Osteoblast (primary cell): ENCODE measurements around the gene SLC9A3. TPM values are rescaled to one million over a fixed set of nuclear protein-coding genes. Genes with fewer than 3 reads are reported as not detected.
A peak's percentile ranks its signal among the peaks of the same experiment; 100 is the strongest.

Experiments
- DNase-seq: peaks from one replicate; pipeline ENCODE4 v3.0.0; 2011; ENCODE audit warnings: low spot score, mixed read lengths; ENCODE audit not compliant: insufficient read length; ENCODE audit errors: missing footprints
- H2AFZ ChIP-seq: 2 replicates; pipeline ENCODE4 v1.6.0; 2011; ENCODE audit warnings: mild to moderate bottlenecking, low read length
- H3K27ac ChIP-seq: 2 replicates; pipeline ENCODE4 v1.5.1; 2011; ENCODE audit warnings: mild to moderate bottlenecking, low read depth, low read length, moderate library complexity
- H3K27me3 ChIP-seq: 2 replicates; pipeline ENCODE4 v1.6.0; 2012; ENCODE audit warnings: mild to moderate bottlenecking, control low read depth, inconsistent platforms, low read length, moderate library complexity; ENCODE audit not compliant: insufficient read depth
- H3K36me3 ChIP-seq: 2 replicates; pipeline ENCODE4 v1.5.1; 2011; ENCODE audit warnings: mild to moderate bottlenecking, low read length, control low read depth, moderate library complexity; ENCODE audit not compliant: insufficient read depth
- H3K4me1 ChIP-seq: 2 replicates; pipeline ENCODE4 v1.5.1; 2011; ENCODE audit warnings: mild to moderate bottlenecking, low read length, control low read depth, moderate library complexity; ENCODE audit not compliant: insufficient read depth
- H3K4me2 ChIP-seq: 2 replicates; pipeline ENCODE4 v1.6.0; 2011; ENCODE audit warnings: mild to moderate bottlenecking, low read length; ENCODE audit not compliant: insufficient read depth
- H3K4me3 ChIP-seq: fragments of 200-600 bp; sonication (generic); 3 replicates; pipeline ENCODE4 v1.5.1; 2012; ENCODE audit warnings: mild to moderate bottlenecking, low read length, inconsistent platforms; ENCODE audit not compliant: insufficient read depth
- H3K79me2 ChIP-seq: 2 replicates; pipeline ENCODE4 v1.6.0; 2012; ENCODE audit warnings: mild to moderate bottlenecking, low read length, control low read depth, inconsistent platforms; ENCODE audit not compliant: insufficient read depth
- H3K9me3 ChIP-seq: 2 replicates; pipeline ENCODE4 v1.5.1; 2011; ENCODE audit warnings: low read depth, low read length, control low read depth
- H4K20me1 ChIP-seq: 2 replicates; pipeline ENCODE4 v1.6.0; 2012; ENCODE audit warnings: mild to moderate bottlenecking, low read length, control low read depth; ENCODE audit not compliant: insufficient read depth
- total RNA-seq: library from RNA; depleted of rRNA; stranded (reverse); fragments of >200 nt; gene quantifications from 2 replicates; pipeline ENCODE4 v1.2.3, GENCODE V29; 2012
- TF ChIP-seq, protein P1 (sequence below): IDR thresholded peaks from 2 replicates; pipeline ENCODE4 v1.5.1; 2011; ENCODE audit warnings: mild to moderate bottlenecking, low read depth, low read length, moderate library complexity; ENCODE audit errors: extremely low read depth

Gene SLC9A3
- total RNA-seq, 1 donor: 1.4 TPM

DNA sequence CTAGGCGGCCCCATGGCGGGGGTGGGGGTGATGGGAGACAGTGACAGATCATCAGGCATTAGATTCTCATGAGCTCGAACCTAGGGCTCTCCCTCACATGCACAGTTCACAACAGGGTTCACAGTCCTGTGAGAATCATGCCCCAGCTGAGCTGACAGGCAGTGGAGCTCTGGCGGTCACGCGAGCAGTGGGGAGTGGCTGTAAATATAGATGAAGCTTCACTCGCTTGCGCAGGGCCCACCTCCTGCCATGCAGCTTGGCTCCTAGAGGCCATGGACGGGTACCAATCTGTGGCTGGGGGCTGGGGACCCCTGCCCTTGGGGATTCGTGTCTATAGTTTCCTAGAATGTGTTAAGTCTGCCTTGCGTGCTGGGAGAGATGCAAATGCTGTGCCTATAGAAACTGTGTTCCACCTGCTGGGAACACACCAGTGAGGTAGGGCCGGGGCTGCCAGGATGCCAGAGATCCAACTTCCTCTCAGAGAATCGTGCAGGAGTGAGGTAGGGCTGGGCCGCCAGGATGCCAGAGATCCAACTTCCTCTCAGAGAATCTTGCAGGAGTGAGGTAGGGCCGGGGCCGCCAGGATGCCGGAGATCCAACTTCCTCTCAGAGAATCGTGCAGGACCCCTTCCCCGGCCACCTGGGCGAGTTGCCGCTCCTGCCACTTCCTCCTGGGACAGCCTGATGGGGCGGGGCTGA, 95.3 kb downstream of the SLC9A3 start:
- Histone ChIP-seq H3K9me3 (no peaks in the 10 kb centered on the region), H4K20me1 (no peaks in the 10 kb centered on the region), H3K4me1 (peaks cover 18% of the 10 kb centered on the region), H3K4me3 (no peak overlapping the region), H3K27me3 (no peaks in the 10 kb centered on the region), H3K27ac (peak overlapping the region; percentile 79), H2AFZ (no peak overlapping the region), H3K36me3 (peaks cover 78% of the 10 kb centered on the region), H3K79me2 (peaks cover 6% of the 10 kb centered on the region), H3K4me2 (no peak overlapping the region)
- peak; percentile 70 for DNase-seq
- TF ChIP-seq, protein P1, sequence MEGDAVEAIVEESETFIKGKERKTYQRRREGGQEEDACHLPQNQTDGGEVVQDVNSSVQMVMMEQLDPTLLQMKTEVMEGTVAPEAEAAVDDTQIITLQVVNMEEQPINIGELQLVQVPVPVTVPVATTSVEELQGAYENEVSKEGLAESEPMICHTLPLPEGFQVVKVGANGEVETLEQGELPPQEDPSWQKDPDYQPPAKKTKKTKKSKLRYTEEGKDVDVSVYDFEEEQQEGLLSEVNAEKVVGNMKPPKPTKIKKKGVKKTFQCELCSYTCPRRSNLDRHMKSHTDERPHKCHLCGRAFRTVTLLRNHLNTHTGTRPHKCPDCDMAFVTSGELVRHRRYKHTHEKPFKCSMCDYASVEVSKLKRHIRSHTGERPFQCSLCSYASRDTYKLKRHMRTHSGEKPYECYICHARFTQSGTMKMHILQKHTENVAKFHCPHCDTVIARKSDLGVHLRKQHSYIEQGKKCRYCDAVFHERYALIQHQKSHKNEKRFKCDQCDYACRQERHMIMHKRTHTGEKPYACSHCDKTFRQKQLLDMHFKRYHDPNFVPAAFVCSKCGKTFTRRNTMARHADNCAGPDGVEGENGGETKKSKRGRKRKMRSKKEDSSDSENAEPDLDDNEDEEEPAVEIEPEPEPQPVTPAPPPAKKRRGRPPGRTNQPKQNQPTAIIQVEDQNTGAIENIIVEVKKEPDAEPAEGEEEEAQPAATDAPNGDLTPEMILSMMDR: no peak

DNA sequence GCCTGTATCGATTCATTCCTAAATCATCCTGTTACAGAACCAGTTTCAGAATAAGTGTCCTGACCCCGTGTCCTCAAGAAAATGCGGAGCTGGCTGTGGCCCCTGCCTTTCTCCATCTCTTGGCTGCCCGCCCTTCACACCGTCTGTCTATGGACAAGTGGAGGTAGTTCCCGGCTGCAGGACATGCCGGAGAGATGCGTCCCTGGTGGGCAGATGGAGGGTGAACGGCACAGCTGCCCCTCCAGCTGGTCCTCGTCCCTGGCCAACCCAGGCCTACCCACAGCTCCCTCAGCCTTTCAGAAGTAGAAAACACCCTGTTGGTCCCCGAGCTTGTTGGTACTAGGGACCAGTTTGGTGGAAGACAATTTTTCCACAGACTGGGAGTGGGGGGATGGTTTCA, 96.0 kb downstream of the SLC9A3 start:
- Histone ChIP-seq H3K27me3 (no peaks in the 10 kb centered on the region), H3K36me3 (peaks cover 82% of the 10 kb centered on the region), H3K4me2 (no peak overlapping the region), H3K27ac (no peak overlapping the region), H3K9me3 (no peaks in the 10 kb centered on the region), H3K4me3 (no peak overlapping the region), H3K4me1 (peaks cover 18% of the 10 kb centered on the region), H3K79me2 (peaks cover 6% of the 10 kb centered on the region), H2AFZ (no peak overlapping the region), H4K20me1 (no peaks in the 10 kb centered on the region)
- TF ChIP-seq, protein P1: no peak
- DNase-seq: peak; percentile 54

DNA sequence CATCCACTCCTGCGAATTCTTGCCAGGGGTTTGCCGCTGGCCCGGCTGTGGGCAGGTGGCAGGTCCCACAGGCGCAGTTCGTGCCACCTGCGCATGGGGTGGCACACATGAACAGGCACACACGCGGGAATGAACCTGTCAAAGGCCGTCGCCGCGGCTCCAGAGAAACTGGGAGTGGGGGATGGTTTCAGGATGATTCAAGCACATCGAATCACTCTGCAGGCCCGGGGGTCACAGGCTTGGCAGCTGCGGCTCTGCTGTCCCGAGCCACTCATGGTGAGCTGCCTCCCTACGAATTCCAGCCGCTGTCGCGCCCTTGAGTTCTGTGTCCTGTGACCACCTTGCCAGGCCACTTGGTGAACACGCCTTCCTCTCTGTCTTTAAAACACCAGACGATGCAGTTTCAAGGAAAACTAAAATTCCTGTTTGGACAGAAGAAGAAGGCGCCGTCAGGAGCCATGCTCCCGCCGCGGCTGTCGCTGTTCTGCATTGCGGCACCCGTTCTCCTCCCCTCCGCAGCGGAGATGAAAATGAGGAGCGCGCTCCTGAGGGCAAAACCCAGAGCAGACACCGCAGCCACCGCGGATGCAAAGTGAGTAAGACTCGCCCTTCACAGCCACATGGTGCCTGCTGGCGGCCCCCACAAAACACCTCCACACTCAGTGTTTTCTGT, 96.7 kb downstream of the SLC9A3 start:
- Histone ChIP-seq H3K27ac (no peak overlapping the region), H3K9me3 (no peaks in the 10 kb centered on the region), H3K27me3 (no peaks in the 10 kb centered on the region), H4K20me1 (no peaks in the 10 kb centered on the region), H3K4me3 (no peak overlapping the region), H3K4me2 (no peak overlapping the region), H2AFZ (no peak overlapping the region), H3K36me3 (peaks cover 82% of the 10 kb centered on the region), H3K79me2 (peaks cover 6% of the 10 kb centered on the region), H3K4me1 (peaks cover 18% of the 10 kb centered on the region)
- DNase-seq: peak; percentile 52
- TF ChIP-seq, protein P1: no peak

DNA sequence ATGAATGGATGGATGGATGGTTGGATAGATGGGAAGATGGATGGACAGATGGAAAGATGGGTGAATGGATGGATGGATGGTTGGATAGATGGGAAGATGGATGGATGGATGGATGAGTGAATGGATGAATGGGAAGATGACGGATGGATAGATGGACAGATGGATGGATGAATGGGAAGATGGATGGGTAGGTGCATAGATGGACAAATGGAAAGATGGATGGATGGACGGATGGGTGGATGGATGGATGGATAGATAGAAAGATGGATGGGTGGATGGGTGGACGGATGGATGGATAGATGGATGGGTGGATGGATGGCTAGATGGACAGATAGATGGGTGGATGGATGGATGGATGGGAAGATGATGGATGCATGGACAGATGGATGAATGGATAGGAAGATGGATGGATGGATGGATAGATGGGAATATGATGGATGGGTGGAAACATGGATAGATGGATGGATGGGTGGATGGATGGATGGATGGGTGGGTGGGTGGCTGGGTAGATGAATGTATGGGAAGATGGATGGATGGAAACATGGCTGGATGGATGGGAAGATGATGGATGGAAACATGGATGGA, 97.8 kb downstream of the SLC9A3 start:
- H3K9me3 ChIP-seq: no peaks in the 10 kb centered on the region
- no peaks in the 10 kb centered on the region for H4K20me1 ChIP-seq
- no peak overlapping the region for H3K4me2 ChIP-seq
- H3K4me1 ChIP-seq: peaks cover 18% of the 10 kb centered on the region
- no peak for DNase-seq
- no peak overlapping the region for H2AFZ ChIP-seq
- no peak overlapping the region for H3K27ac ChIP-seq
- H3K4me3 ChIP-seq: no peak overlapping the region
- peaks cover 81% of the 10 kb centered on the region for H3K36me3 ChIP-seq
- no peaks in the 10 kb centered on the region for H3K27me3 ChIP-seq
- H3K79me2 ChIP-seq: peaks cover 6% of the 10 kb centered on the region
- TF ChIP-seq, protein P1: no peak
